LHCN-M2 (cell line): Measurements from ENCODE around the gene HLA-B. TPM values are rescaled to one million over a fixed set of nuclear protein-coding genes. Genes with fewer than 3 reads are reported as not detected.
"Not testable (repeated sequence)": the region's sequence is repeated elsewhere in the genome, so short reads cannot be mapped to it uniquely, and the experiment has no call there.

Experiments
- DNase-seq: peaks from one replicate; pipeline ENCODE4 v3.0.0-alpha.2; 2012; ENCODE audit warnings: low read depth
- polyA plus RNA-seq: library from polyadenylated mRNA; unstranded; fragments of >200 nt; gene quantifications from one replicate; pipeline ENCODE4 v1.2.1, GENCODE V29; 2012; ENCODE audit warnings: missing spikeins
- total RNA-seq: library from RNA; depleted of rRNA; stranded (reverse); fragments of >200 nt; gene quantifications from 2 replicates; pipeline ENCODE4 v1.2.3, GENCODE V29; 2014; rRNA removed

HLA-B gene
- 47.6 and 58.7 TPM in 2 replicates for total RNA-seq
- 291 TPM for polyA plus RNA-seq

GRCh38 chr6:31356946-31357466, at the start of gene HLA-B:
Gene HLA-B (minus strand): TSS chr6:31357179. CDS start chr6:31357158, 21 bp downstream.
- DNase-seq, result peak; percentile 56

GRCh38 chr6:31405996-31406395, 49.0 kb upstream of the HLA-B start:
- DNase-seq, result no peak

- DNase-seq, result not testable (repeated sequence)
Observed at GRCh38 chr6:31404061-31404364, 47.0 kb upstream of the HLA-B start.

GRCh38 chr6:31403283-31404060, 46.5 kb upstream of the HLA-B start, which contains the start of gene MICA:
Gene MICA (plus strand): TSS chr6:31403595. CDS start chr6:31403633, 38 bp downstream.
- peak; percentile 85 for DNase-seq

- peak; percentile 41 for DNase-seq
Observed at GRCh38 chr6:31402324-31403282, 45.6 kb upstream of the HLA-B start.

GRCh38 chr6:31401403-31401802, 44.4 kb upstream of the HLA-B start:
- DNase-seq, result peak; percentile 90

GRCh38 chr6:31400467-31401289, 43.7 kb upstream of the HLA-B start:
- DNase-seq, result peak; percentile 70

GRCh38 chr6:31399589-31400466, 42.8 kb upstream of the HLA-B start:
- DNase-seq, result peak; percentile 86

GRCh38 chr6:31397901-31398525, 41.0 kb upstream of the HLA-B start:
- no peak for DNase-seq

- not testable (repeated sequence) for DNase-seq
Observed at GRCh38 chr6:31397153-31397499, 40.1 kb upstream of the HLA-B start.

GRCh38 chr6:31396422-31397152, 39.6 kb upstream of the HLA-B start:
- DNase-seq, result peak; percentile 66

GRCh38 chr6:31395832-31396231, 38.9 kb upstream of the HLA-B start:
- DNase-seq, result no peak

- DNase-seq, result no peak
Observed at GRCh38 chr6:31394381-31394780, 37.4 kb upstream of the HLA-B start.

- no peak for DNase-seq
Observed at GRCh38 chr6:31393932-31394331, 37.0 kb upstream of the HLA-B start.

- not testable (repeated sequence) for DNase-seq
Observed at GRCh38 chr6:31389802-31390132, 32.8 kb upstream of the HLA-B start.

GRCh38 chr6:31388916-31389801, 32.2 kb upstream of the HLA-B start:
- DNase-seq, result not testable (repeated sequence)

- DNase-seq, result no peak
Observed at GRCh38 chr6:31386977-31387376, 30.0 kb upstream of the HLA-B start.

- DNase-seq, result no peak
Observed at GRCh38 chr6:31386099-31386498, 29.1 kb upstream of the HLA-B start.
